HepG2 (cell line): ENCODE results near the gene PRMT5. TPM values are rescaled to one million over a fixed set of nuclear protein-coding genes. Genes with fewer than 3 reads are reported as not detected.

Experiments
- CEBPB ChIP-seq: IDR thresholded peaks from 2 replicates; pipeline ENCODE4 v1.6.1; 2011; ENCODE audit warnings: low read depth, low read length, improper control_type of control experiment, borderline replicate concordance
- HOXA7 ChIP-seq: sonication (generic); formaldehyde crosslinking; IDR thresholded peaks from 2 replicates; pipeline ENCODE4 v1.8.1; 2022; ENCODE audit warnings: mild to moderate bottlenecking, missing genetic modification reagents, moderate library complexity
- JUND ChIP-seq: sonication (generic); formaldehyde crosslinking; IDR thresholded peaks from 2 replicates; pipeline ENCODE4 v1.8.0; 2022; ENCODE audit warnings: mild to moderate bottlenecking, missing genetic modification reagents
- NR2F2 ChIP-seq: IDR thresholded peaks from 2 replicates; pipeline ENCODE4 v1.6.1; 2012; ENCODE audit warnings: low read depth, inconsistent platforms, borderline replicate concordance
- PRPF4 ChIP-seq: fragments of 200-400 bp; formaldehyde crosslinking; IDR thresholded peaks from 2 replicates; pipeline ENCODE4 v1.6.1; 2016; ENCODE audit warnings: low read length, low read depth; ENCODE audit not compliant: poor library complexity, severe bottlenecking
- RAD21 ChIP-seq: fragments of 450-650 bp; formaldehyde crosslinking; IDR thresholded peaks from 2 replicates; pipeline ENCODE4 v1.5.0; 2020; ENCODE audit warnings: mild to moderate bottlenecking
- RXRB ChIP-seq: IDR thresholded peaks from 2 replicates; pipeline ENCODE4 v1.6.1; 2016; ENCODE audit warnings: borderline replicate concordance, missing genetic modification reagents, missing compliant biosample characterization
- SNAPC2 ChIP-seq: sonication (generic); formaldehyde crosslinking; IDR thresholded peaks from 2 replicates; pipeline ENCODE4 v1.8.1; 2022; ENCODE audit warnings: mild to moderate bottlenecking, missing genetic modification reagents
- STAT5B ChIP-seq: sonication (generic); formaldehyde crosslinking; IDR thresholded peaks from 2 replicates; pipeline ENCODE4 v1.4.0; 2020; ENCODE audit warnings: missing genetic modification reagents
- ZBTB49 ChIP-seq: sonication (generic); formaldehyde crosslinking; IDR thresholded peaks from 2 replicates; pipeline ENCODE4 v1.4.0; 2020; ENCODE audit warnings: missing genetic modification reagents, borderline replicate concordance
- ZMYM3 ChIP-seq: sonication (generic); formaldehyde crosslinking; IDR thresholded peaks from 2 replicates; pipeline ENCODE4 v1.5.1; 2020; ENCODE audit warnings: mild to moderate bottlenecking, missing genetic modification reagents
- ZNF160 ChIP-seq: sonication (generic); formaldehyde crosslinking; IDR thresholded peaks from 2 replicates; pipeline ENCODE4 v1.8.0; 2022; ENCODE audit warnings: mild to moderate bottlenecking, inconsistent platforms, missing genetic modification reagents
- ZNF503 ChIP-seq: sonication (generic); formaldehyde crosslinking; IDR thresholded peaks from 2 replicates; pipeline ENCODE4 v1.4.0; 2020; ENCODE audit warnings: missing genetic modification reagents
- ZNF761 ChIP-seq: sonication (generic); formaldehyde crosslinking; conservative IDR thresholded peaks from 2 replicates; pipeline ENCODE4 v1.4.0; 2020; ENCODE audit warnings: mild to moderate bottlenecking, missing genetic modification reagents
- ZNF788 ChIP-seq: sonication (generic); formaldehyde crosslinking; IDR thresholded peaks from 2 replicates; pipeline ENCODE4 v1.5.0; 2020; ENCODE audit warnings: mild to moderate bottlenecking, missing genetic modification reagents, borderline replicate concordance
- polyA plus RNA-seq, 8 experiments: library from polyadenylated mRNA; depleted of rRNA in 3 of 8; stranded (reverse) in 7 of 8; unstranded in 1 of 8; fragments of >200 nt; fragmentation: Illumina TruSeq in 4 of 8; extraction: Trizol in 4 of 8; gene quantifications; 2 replicates each; pipeline versions ENCODE4 v1.2.1 to v1.2.3, GENCODE V29; 2011 to 2016; ENCODE audit warnings: low read depth in 4 of 8, missing spikeins in 1 of 8, mixed read lengths in 1 of 8; ENCODE audit not compliant: insufficient read depth in 1 of 8
- total RNA-seq, 5 experiments: library from RNA; depleted of rRNA; stranded (reverse); fragments of >200 nt; fragmentation: Illumina TruSeq; extraction: Trizol; gene quantifications; 2 replicates each; pipeline ENCODE4 v1.2.3, GENCODE V29; 2016; ENCODE audit warnings: low read depth in 1 of 5
- TF ChIP-seq, protein P1 (sequence below): sonication (generic); formaldehyde crosslinking; IDR thresholded peaks from 2 replicates; pipeline ENCODE4 v1.4.0; 2020; ENCODE audit warnings: missing genetic modification reagents
- TF ChIP-seq, protein P2 (sequence below): sonication (generic); formaldehyde crosslinking; IDR thresholded peaks from 2 replicates; pipeline ENCODE4; 2020; ENCODE audit warnings: missing genetic modification reagents, mild to moderate bottlenecking, borderline replicate concordance
- TF ChIP-seq, protein P3 (sequence below): sonication (generic); formaldehyde crosslinking; IDR thresholded peaks from 2 replicates; pipeline ENCODE4 v1.4.0; 2020; ENCODE audit warnings: missing genetic modification reagents

The PRMT5 gene
- total and polyA plus RNA-seq, 2 of the 13 experiments (the other 11 are each of a cell fraction or from before 2014, with no cell fraction given) = 210 to 354 TPM

- TF ChIP-seq NR2F2 (peak; percentile 63; the same call in 1 of the 2 replicates), HOXA7 (CRISPR knock-in tag) (no peak), STAT5B (CRISPR knock-in tag) (no peak; the same call in 1 of the 2 replicates), SNAPC2 (CRISPR knock-in tag) (peak; percentile 57; the same call in 1 of the 2 replicates), ZMYM3 (CRISPR knock-in tag) (peak; percentile 90), RAD21 (CRISPR knock-in tag) (peak; percentile 73; the same call in 1 of the 2 replicates), ZNF160 (CRISPR knock-in tag) (peak; percentile 84; the same call in 1 of the 2 replicates), ZNF788 (CRISPR knock-in tag) (peak; percentile 68), ZBTB49 (no peak), PRPF4 (no peak), ZNF503 (CRISPR knock-in tag) (peak; percentile 92), ZNF761 (CRISPR knock-in tag) (peak; percentile 92), CEBPB (peak; percentile 18; the same call in 1 of the 2 replicates), JUND (CRISPR knock-in tag) (peak; percentile 50; the same call in 1 of the 2 replicates), RXRB (CRISPR knock-in tag) (peak; percentile 81)
- TF ChIP-seq, protein P1, sequence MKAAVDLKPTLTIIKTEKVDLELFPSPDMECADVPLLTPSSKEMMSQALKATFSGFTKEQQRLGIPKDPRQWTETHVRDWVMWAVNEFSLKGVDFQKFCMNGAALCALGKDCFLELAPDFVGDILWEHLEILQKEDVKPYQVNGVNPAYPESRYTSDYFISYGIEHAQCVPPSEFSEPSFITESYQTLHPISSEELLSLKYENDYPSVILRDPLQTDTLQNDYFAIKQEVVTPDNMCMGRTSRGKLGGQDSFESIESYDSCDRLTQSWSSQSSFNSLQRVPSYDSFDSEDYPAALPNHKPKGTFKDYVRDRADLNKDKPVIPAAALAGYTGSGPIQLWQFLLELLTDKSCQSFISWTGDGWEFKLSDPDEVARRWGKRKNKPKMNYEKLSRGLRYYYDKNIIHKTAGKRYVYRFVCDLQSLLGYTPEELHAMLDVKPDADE = no peak; the same call in 1 of the 2 replicates
- TF ChIP-seq, protein P2, sequence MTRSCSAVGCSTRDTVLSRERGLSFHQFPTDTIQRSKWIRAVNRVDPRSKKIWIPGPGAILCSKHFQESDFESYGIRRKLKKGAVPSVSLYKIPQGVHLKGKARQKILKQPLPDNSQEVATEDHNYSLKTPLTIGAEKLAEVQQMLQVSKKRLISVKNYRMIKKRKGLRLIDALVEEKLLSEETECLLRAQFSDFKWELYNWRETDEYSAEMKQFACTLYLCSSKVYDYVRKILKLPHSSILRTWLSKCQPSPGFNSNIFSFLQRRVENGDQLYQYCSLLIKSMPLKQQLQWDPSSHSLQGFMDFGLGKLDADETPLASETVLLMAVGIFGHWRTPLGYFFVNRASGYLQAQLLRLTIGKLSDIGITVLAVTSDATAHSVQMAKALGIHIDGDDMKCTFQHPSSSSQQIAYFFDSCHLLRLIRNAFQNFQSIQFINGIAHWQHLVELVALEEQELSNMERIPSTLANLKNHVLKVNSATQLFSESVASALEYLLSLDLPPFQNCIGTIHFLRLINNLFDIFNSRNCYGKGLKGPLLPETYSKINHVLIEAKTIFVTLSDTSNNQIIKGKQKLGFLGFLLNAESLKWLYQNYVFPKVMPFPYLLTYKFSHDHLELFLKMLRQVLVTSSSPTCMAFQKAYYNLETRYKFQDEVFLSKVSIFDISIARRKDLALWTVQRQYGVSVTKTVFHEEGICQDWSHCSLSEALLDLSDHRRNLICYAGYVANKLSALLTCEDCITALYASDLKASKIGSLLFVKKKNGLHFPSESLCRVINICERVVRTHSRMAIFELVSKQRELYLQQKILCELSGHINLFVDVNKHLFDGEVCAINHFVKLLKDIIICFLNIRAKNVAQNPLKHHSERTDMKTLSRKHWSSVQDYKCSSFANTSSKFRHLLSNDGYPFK (CRISPR knock-in tag) = peak; percentile 85
- TF ChIP-seq, protein P3, sequence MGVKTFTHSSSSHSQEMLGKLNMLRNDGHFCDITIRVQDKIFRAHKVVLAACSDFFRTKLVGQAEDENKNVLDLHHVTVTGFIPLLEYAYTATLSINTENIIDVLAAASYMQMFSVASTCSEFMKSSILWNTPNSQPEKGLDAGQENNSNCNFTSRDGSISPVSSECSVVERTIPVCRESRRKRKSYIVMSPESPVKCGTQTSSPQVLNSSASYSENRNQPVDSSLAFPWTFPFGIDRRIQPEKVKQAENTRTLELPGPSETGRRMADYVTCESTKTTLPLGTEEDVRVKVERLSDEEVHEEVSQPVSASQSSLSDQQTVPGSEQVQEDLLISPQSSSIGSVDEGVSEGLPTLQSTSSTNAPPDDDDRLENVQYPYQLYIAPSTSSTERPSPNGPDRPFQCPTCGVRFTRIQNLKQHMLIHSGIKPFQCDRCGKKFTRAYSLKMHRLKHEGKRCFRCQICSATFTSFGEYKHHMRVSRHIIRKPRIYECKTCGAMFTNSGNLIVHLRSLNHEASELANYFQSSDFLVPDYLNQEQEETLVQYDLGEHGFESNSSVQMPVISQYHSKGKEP = peak; percentile 11; the same call in 1 of the 2 replicates
Measured at GRCh38 chr14:22871224-22872032, 57.7 kb downstream of the PRMT5 start, which contains the start of gene LRP10 (continued).
